Type B pancreatic cell (in vitro differentiated cells): ENCODE results near the gene SLC9A8. TPM values are rescaled to one million over a fixed set of nuclear protein-coding genes. Genes with fewer than 3 reads are reported as not detected.

Experiments used
- DNase-seq: peaks from one replicate; pipeline ENCODE4 v3.0.0; 2021; ENCODE audit warnings: mixed read lengths; ENCODE audit not compliant: unreplicated experiment; ENCODE audit errors: extremely low spot score
- H3K27ac Mint-ChIP-seq: 2 replicates; pipeline ENCODE4 v1.8.0; 2021; ENCODE audit warnings: mild to moderate bottlenecking, mixed read lengths
- H3K27me3 Mint-ChIP-seq: 2 replicates; pipeline ENCODE4 v1.8.0; 2021; ENCODE audit warnings: mixed read lengths
- H3K36me3 Mint-ChIP-seq: 2 replicates; pipeline ENCODE4 v1.8.0; 2021; ENCODE audit warnings: mixed read lengths
- H3K4me1 Mint-ChIP-seq: one replicate; pipeline ENCODE4 v1.8.0; 2021; ENCODE audit warnings: mixed read lengths; ENCODE audit not compliant: unreplicated experiment
- H3K4me3 Mint-ChIP-seq: 2 replicates; pipeline ENCODE4 v1.8.0; 2021; ENCODE audit warnings: mild to moderate bottlenecking, mixed read lengths
- H3K9me3 Mint-ChIP-seq: 2 replicates; pipeline ENCODE4 v1.8.0; 2021; ENCODE audit warnings: mixed read lengths
- total RNA-seq: library from RNA; stranded (reverse); gene quantifications from 2 replicates; pipeline ENCODE4 v1.2.1, GENCODE V29; 2021; ENCODE audit warnings: low replicate concordance
- TF ChIP-seq, protein P1 (sequence below): fragments of 200-600 bp; sonication (generic); conservative IDR thresholded peaks from 2 replicates; pipeline ENCODE4 v1.5.0; 2021; ENCODE audit warnings: antibody characterized with exemption, mild to moderate bottlenecking

The SLC9A8 gene
- total RNA-seq, 1 donor from 2014 or later: 8.6 TPM

DNA sequence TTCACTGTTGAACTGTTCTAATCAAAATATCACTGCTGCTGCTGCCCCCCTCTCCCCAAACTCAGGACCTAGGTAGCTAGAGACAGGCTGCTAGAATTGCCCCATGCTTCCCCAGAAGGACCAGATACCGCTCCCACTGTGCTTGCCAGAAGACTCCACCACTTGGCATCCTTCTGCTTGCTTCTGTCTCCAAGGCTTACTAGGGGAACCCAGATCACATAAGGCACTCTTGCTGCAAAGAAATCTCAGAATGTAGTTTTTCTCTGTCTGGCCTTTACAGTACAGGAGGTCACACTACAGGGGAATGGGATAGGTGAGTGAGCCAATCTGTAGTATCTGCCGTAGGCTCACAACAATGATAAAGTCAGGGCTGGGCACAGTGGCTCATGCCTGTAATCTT lies 21.5 kb upstream of the SLC9A8 start:
- Mint-ChIP-seq H3K4me1 (no peaks in the 10 kb centered on the region), H3K27me3 (no peaks in the 10 kb centered on the region), H3K9me3 (no peaks in the 10 kb centered on the region), H3K27ac (no peak overlapping the region), H3K36me3 (no peaks in the 10 kb centered on the region), H3K4me3 (no peak overlapping the region)
- TF ChIP-seq, protein P1, sequence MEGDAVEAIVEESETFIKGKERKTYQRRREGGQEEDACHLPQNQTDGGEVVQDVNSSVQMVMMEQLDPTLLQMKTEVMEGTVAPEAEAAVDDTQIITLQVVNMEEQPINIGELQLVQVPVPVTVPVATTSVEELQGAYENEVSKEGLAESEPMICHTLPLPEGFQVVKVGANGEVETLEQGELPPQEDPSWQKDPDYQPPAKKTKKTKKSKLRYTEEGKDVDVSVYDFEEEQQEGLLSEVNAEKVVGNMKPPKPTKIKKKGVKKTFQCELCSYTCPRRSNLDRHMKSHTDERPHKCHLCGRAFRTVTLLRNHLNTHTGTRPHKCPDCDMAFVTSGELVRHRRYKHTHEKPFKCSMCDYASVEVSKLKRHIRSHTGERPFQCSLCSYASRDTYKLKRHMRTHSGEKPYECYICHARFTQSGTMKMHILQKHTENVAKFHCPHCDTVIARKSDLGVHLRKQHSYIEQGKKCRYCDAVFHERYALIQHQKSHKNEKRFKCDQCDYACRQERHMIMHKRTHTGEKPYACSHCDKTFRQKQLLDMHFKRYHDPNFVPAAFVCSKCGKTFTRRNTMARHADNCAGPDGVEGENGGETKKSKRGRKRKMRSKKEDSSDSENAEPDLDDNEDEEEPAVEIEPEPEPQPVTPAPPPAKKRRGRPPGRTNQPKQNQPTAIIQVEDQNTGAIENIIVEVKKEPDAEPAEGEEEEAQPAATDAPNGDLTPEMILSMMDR: no peak
- DNase-seq: no peak

DNA sequence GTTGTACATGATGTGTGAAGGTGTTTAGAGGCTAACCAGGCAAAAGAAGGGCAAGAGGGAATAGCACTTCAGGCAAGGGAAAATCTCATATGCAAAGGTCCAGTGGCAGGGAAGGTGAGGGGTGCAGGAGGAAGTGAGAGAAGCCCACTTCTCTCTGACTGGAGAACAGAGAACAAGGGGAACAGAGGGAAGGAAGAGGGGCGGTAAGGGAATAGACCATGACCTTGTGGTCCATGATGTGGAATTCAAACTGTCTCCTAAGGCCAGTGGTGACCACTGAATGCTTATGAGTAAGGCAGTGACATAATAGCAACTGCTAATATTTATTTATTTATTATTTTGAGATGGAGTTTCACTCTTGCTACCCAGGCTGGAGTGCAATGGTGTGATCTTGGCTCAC lies 20.6 kb upstream of the SLC9A8 start:
- Mint-ChIP-seq H3K4me3 (no peak overlapping the region), H3K4me1 (no peaks in the 10 kb centered on the region), H3K27me3 (no peaks in the 10 kb centered on the region), H3K36me3 (no peaks in the 10 kb centered on the region), H3K9me3 (no peaks in the 10 kb centered on the region), H3K27ac (no peak overlapping the region)
- DNase-seq: no peak
- TF ChIP-seq, protein P1: no peak

- TF ChIP-seq, protein P1: no peak
- no peaks in the 10 kb centered on the region for H3K4me1 Mint-ChIP-seq
- no peak overlapping the region for H3K27ac Mint-ChIP-seq
- H3K9me3 Mint-ChIP-seq: no peaks in the 10 kb centered on the region
- no peaks in the 10 kb centered on the region for H3K27me3 Mint-ChIP-seq
- no peaks in the 10 kb centered on the region for H3K36me3 Mint-ChIP-seq
- no peak for DNase-seq
- H3K4me3 Mint-ChIP-seq: no peak overlapping the region
Measured at GRCh38 chr20:49792611-49793010, 20.0 kb upstream of the SLC9A8 start.

DNA sequence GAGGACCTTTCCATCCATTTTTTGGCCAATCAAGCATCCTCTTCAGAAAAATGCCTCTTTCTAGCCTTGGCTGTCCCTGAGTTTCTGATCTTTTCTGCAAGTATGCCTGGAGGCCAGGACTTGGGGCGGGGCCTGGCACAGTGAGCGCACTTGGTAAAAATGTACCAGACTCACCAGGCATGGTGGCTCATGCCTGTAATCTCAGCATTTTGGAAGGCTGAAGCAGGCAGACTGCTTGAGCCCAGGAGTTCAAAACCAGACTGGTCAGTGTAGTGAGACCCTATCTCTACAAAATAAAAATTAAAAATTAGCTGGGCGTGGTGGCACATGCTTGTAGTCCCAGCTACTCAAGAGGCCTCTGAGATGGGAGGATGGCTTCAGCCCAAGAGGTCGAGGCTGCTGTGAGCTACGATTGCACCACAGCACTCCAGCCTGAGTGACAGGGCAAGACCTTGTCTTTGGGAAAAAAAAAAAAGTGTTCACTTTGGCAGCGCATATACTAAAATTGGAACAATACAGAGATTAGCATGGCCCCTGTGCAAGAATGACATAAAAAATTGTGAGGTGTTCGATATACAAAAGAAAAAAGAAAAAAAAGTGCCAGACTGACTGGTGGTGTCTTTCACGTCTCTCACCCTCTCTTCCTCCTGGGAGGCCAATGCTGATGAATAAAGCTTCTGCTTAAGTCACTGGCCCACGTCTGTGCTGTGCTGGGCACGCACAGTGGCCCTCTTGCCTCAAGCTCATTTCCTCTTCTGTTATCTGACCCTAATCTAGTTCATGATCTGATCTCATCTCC lies 18.1 kb upstream of the SLC9A8 start:
- DNase-seq: no peak
- no peaks in the 10 kb centered on the region for H3K9me3 Mint-ChIP-seq
- H3K27ac Mint-ChIP-seq: no peak overlapping the region
- no peaks in the 10 kb centered on the region for H3K4me1 Mint-ChIP-seq
- no peak overlapping the region for H3K4me3 Mint-ChIP-seq
- TF ChIP-seq, protein P1: no peak
- no peaks in the 10 kb centered on the region for H3K36me3 Mint-ChIP-seq
- H3K27me3 Mint-ChIP-seq: no peaks in the 10 kb centered on the region

GRCh38 chr20:49795135-49795424 lies 17.5 kb upstream of the SLC9A8 start:
- no peak for DNase-seq
- TF ChIP-seq, protein P1: no peak
- H3K27me3 Mint-ChIP-seq: no peaks in the 10 kb centered on the region
- no peaks in the 10 kb centered on the region for H3K9me3 Mint-ChIP-seq
- H3K27ac Mint-ChIP-seq: no peak overlapping the region
- H3K36me3 Mint-ChIP-seq: no peaks in the 10 kb centered on the region
- no peak overlapping the region for H3K4me3 Mint-ChIP-seq
- no peaks in the 10 kb centered on the region for H3K4me1 Mint-ChIP-seq
